Peyer's patch (tissue), 4 donors: ENCODE measurements around the gene RNLS. TPM values are rescaled to one million over a fixed set of nuclear protein-coding genes. Genes with fewer than 3 reads are reported as not detected.
A peak's percentile ranks its signal among the peaks of the same experiment; 100 is the strongest.
"Not testable (repeated sequence)": the region's sequence is repeated elsewhere in the genome, so short reads cannot be mapped to it uniquely, and the experiment has no call there.

ENCODE experiments used
- DNase-seq, 3 donors: peaks; one replicate each; pipeline ENCODE4 v3.0.0-alpha.2; 2017 to 2019
- H3K27ac ChIP-seq, 4 donors: fragments of 200-600 bp; sonication (generic); one replicate each; pipeline ENCODE4 v1.5.1; 2016 to 2019
- H3K27me3 ChIP-seq, 2 donors: fragments of 200-600 bp; sonication (generic); one replicate each; pipeline ENCODE4 v1.5.1; 2019
- H3K36me3 ChIP-seq, 3 donors: fragments of 200-600 bp; sonication (generic); one replicate each; pipeline ENCODE4 v1.5.1; 2016 to 2019
- H3K4me1 ChIP-seq, 4 donors: fragments of 200-600 bp; sonication (generic); one replicate each; pipeline ENCODE4 v1.5.1; 2016 to 2019
- H3K4me3 ChIP-seq, 4 donors: fragments of 200-600 bp; sonication (generic); 1 replicate in 3 of 4; 2 replicates in 1 of 4; pipeline ENCODE4 v1.5.1; 2016 to 2019; ENCODE audit warnings: mild to moderate bottlenecking in 1 of 4
- H3K9me3 ChIP-seq, 4 donors: fragments of 200-600 bp; sonication (generic); one replicate each; pipeline ENCODE4 v1.5.1; 2016 to 2019; ENCODE audit warnings: mild to moderate bottlenecking in 1 of 4
- POLR2A ChIP-seq, 2 donors: fragments of 450-650 bp; IDR thresholded peaks; one replicate each; pipeline ENCODE4 v1.5.1; 2017; ENCODE audit warnings: antibody characterized with exemption in 2 of 2, mild to moderate bottlenecking in 2 of 2, moderate library complexity in 2 of 2
- total RNA-seq, 4 donors: library from RNA; depleted of rRNA; stranded (reverse); fragments of >200 nt; gene quantifications; one replicate each; pipeline ENCODE4 v1.1.0, GENCODE V29; 2016
- TF ChIP-seq, protein P1 (sequence below), 6 experiments: fragments of 450-650 bp in 4 of 6; fragments of 200-600 bp in 2 of 6; sonication (generic) in 1 of 6; IDR thresholded peaks; one replicate each; pipeline ENCODE4 v1.5.1; 2017 to 2019; ENCODE audit warnings: antibody characterized with exemption in 6 of 6, mild to moderate bottlenecking in 3 of 6, moderate library complexity in 1 of 6

RNLS gene
- total RNA-seq, 4 donors from 2014 or later: 4.1 to 29.6 (median 22.6) TPM

DNA sequence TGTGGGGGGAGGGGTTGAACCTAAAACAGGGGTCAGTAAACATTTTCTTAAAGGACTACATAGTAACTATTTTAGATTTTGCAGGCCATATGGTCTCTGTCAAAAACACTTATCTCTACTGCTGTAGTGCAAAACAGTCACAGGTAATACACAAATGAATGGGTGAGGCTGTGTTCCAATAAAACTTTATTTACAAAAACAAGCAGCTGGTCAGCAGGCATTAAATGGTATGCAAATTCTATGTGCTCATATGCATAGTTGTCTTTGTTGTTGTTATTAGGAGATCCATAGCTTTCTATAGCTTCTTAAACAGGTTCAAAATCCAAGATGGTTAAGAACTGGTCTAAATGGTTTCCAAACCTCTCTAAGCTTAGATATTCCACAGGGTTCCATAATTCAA, 302.6 kb downstream of the RNLS start:
- no peak overlapping the region for H3K4me3 ChIP-seq
- H3K9me3 ChIP-seq: no peaks in the 10 kb centered on the region
- no peak for DNase-seq
- TF ChIP-seq, protein P1, sequence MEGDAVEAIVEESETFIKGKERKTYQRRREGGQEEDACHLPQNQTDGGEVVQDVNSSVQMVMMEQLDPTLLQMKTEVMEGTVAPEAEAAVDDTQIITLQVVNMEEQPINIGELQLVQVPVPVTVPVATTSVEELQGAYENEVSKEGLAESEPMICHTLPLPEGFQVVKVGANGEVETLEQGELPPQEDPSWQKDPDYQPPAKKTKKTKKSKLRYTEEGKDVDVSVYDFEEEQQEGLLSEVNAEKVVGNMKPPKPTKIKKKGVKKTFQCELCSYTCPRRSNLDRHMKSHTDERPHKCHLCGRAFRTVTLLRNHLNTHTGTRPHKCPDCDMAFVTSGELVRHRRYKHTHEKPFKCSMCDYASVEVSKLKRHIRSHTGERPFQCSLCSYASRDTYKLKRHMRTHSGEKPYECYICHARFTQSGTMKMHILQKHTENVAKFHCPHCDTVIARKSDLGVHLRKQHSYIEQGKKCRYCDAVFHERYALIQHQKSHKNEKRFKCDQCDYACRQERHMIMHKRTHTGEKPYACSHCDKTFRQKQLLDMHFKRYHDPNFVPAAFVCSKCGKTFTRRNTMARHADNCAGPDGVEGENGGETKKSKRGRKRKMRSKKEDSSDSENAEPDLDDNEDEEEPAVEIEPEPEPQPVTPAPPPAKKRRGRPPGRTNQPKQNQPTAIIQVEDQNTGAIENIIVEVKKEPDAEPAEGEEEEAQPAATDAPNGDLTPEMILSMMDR (IDR thresholded peaks at IDR 0.05): no peak
- no peak for TF ChIP-seq POLR2A (IDR thresholded peaks at IDR 0.05)
- no peaks in the 10 kb centered on the region for H3K36me3 ChIP-seq
- H3K27ac ChIP-seq: no peak overlapping the region
- H3K4me1 ChIP-seq: peaks cover 0 to 6% (median 0%) of the 10 kb centered on the region in 4 donors
- H3K27me3 ChIP-seq: no peaks in the 10 kb centered on the region

GRCh38 chr10:88278912-88279311, 304.2 kb downstream of the RNLS start:
- H3K9me3 ChIP-seq: no peaks in the 10 kb centered on the region
- H3K27me3 ChIP-seq: no peaks in the 10 kb centered on the region
- TF ChIP-seq, protein P1 (IDR thresholded peaks at IDR 0.05): no peak
- no peak for TF ChIP-seq POLR2A (IDR thresholded peaks at IDR 0.05)
- no peak for DNase-seq
- no peak overlapping the region for H3K4me3 ChIP-seq
- no peaks in the 10 kb centered on the region for H3K36me3 ChIP-seq
- no peak overlapping the region for H3K27ac ChIP-seq
- H3K4me1 ChIP-seq: peaks cover 0 to 6% (median 0%) of the 10 kb centered on the region in 4 donors

DNA sequence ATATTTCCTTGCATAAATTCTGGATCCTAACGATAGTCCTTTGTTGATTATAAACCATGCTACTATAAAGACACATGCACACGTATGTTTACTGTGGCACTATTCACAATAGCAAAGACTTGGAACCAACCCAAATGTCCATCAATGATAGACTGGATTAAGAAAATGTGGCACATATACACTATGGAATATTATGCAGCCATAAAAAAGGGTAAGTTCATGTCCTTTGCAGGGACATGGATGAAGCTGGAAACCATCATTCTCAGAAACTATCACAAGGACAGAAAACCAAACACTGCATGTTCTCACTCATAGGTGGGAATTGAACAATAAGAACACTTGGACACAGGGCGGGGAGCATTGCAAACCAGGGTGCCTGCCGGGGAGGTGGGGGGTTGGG, 306.2 kb downstream of the RNLS start:
- not testable (repeated sequence) for H3K27ac ChIP-seq, H3K27me3 ChIP-seq, H3K9me3 ChIP-seq, H3K4me3 ChIP-seq, DNase-seq, H3K36me3 ChIP-seq, H3K4me1 ChIP-seq

- Histone ChIP-seq H3K9me3 (no peaks in the 10 kb centered on the region), H3K4me1 (no peaks in the 10 kb centered on the region), H3K36me3 (no peaks in the 10 kb centered on the region), H3K4me3 (no peak overlapping the region), H3K27me3 (no peaks in the 10 kb centered on the region), H3K27ac (no peak overlapping the region)
- TF ChIP-seq POLR2A (IDR thresholded peaks at IDR 0.05): no peak
- TF ChIP-seq, protein P1 (IDR thresholded peaks at IDR 0.05): no peak
- no peak for DNase-seq
Measured at GRCh38 chr10:88274286-88274685, 308.8 kb downstream of the RNLS start.

- Histone ChIP-seq H3K4me1 (no peaks in the 10 kb centered on the region), H3K27me3 (no peaks in the 10 kb centered on the region), H3K4me3 (no peak overlapping the region), H3K9me3 (no peaks in the 10 kb centered on the region), H3K27ac (no peak overlapping the region), H3K36me3 (no peaks in the 10 kb centered on the region)
- DNase-seq: no peak
- TF ChIP-seq, protein P1 (IDR thresholded peaks at IDR 0.05): no peak
- TF ChIP-seq POLR2A (IDR thresholded peaks at IDR 0.05): no peak
Measured at GRCh38 chr10:88273567-88273966, 309.6 kb downstream of the RNLS start.

DNA sequence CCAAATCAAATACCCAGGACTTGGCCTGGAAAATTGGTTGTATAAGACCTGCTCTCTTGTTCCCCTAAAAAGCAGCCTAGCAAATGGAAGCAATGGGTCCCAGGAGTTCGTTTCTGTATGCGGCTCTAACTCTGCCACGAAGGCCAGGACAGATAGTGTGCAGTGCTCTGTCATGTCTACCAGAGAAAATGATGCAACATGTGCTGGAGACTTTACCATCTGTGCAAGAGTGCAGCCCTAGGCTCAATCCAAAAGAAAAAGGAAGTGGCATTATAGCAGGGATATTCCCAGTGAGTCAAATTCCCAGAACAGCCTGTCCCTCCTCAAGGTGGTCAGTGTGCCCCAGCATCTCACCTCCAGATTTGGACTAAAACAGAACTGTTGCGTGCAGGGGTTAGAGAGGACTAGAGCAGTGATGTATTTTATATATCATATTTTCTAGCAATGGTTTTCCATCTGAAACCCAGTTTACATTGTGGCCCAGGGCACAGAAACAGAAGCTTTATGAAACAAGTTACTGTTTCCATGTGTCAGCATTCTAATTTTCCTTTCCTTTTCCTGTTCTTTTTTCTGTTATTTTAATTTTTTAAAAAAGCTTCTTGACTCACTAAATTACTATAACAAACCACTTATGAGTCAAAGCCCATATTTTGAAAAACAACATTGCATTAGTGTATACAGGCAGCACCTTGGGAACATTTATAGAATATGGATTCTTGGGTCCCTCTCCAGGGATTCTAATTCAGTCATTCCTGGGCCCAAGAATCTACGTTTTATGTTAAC, 311.2 kb downstream of the RNLS start:
- Histone ChIP-seq H3K4me1 (no peaks in the 10 kb centered on the region), H3K27me3 (no peaks in the 10 kb centered on the region), H3K36me3 (no peaks in the 10 kb centered on the region), H3K27ac (peak overlapping the region in 3 of 4 donors; percentile 26 to 58 (median 58)), H3K9me3 (no peaks in the 10 kb centered on the region), H3K4me3 (no peak overlapping the region)
- TF ChIP-seq, protein P1 (IDR thresholded peaks at IDR 0.05): no peak
- no peak for TF ChIP-seq POLR2A (IDR thresholded peaks at IDR 0.05)
- no peak for DNase-seq
